GM19099 (cell line): ENCODE results near the gene PDZRN4.

Source experiments
- POLR2A ChIP-seq: IDR thresholded peaks from 3 replicates; pipeline ENCODE4 v1.6.1; 2011; ENCODE audit warnings: low read depth; ENCODE audit not compliant: insufficient read length; ENCODE audit errors: extremely low read depth

PDZRN4 gene

GRCh38 chr12:41365653-41366171 lies 177.6 kb downstream of the PDZRN4 start:
- no peak for TF ChIP-seq POLR2A

DNA sequence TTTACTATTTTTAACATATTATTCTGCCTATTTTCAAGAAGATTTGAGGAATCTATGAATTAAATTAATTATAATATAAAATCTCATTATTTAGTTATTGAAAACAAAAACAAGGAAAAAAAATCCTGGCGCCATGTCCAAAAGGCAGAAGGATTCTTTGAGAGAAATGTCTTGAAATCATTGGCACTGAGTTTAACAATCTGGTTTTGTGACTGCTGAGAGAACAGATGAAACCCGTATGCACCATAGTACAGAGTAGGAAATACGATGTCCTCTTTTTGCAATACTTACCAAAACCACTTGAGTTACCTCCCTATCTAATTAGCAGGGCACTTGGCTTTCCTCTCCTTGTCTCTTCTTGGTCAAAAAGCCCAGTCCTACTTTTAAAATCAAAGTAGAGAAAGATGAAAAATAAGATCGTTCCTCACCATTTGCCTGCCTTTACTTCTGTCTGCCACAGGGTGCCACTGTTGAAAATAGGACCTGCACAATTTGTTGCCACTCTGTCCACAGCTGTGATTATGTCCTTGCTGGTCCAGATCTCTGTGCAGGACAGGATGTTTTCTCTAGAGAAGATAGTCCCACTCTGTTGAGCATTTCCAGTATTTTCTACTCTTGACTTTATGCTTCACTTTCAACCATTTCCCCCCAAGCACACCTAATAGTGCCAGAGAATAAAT lies 179.7 kb downstream of the PDZRN4 start:
- no peak for TF ChIP-seq POLR2A

DNA sequence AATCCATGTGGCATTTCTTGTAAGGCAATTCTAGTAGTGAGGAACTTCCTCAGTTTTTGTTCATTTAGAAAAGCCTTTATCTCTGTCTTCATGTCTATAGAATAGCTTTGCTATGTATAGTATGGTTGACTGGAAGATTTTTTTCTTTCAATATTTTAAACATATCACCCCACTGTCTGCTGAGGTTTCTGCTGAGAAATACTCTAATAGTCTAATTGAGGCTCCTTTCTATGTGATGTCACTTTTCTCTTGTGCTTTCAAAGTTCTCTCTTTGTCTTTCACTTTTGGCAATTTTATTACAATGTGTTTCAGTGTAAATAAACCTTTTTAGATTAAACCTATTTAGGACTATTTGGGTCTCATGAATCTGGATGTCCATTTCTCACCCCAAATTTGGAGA lies 192.8 kb downstream of the PDZRN4 start:
- TF ChIP-seq POLR2A: no peak

- TF ChIP-seq POLR2A: no peak
These were observed 214.7 kb downstream of the PDZRN4 start for GRCh38 chr12:41402801-41403200.

DNA sequence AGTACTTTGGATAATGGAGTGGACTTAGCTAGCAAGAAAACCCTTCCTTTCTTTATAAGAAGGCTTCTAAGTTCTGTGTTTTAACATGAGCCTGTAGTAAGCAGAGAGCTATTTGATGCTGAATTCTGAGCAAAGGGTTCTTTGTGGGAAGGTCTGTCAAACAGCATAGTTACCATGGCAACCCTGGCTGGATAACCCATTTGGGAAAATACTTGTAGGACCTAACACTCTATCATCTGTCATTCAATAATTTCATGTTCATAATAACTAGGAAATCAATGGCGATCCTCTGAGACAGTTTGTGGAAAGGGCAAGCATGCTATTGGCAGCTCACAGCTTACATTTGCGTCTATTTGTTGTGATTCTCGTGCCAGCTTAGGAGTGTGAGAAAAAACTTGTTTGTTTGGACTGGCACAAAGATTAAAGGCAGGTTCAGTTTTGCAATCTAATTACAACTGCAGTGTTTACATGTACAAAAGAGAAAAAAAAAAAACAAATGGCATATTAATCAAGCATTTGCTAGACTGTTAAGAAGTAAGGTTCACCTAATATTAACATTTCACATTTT lies 219.2 kb downstream of the PDZRN4 start:
- no peak for TF ChIP-seq POLR2A

DNA sequence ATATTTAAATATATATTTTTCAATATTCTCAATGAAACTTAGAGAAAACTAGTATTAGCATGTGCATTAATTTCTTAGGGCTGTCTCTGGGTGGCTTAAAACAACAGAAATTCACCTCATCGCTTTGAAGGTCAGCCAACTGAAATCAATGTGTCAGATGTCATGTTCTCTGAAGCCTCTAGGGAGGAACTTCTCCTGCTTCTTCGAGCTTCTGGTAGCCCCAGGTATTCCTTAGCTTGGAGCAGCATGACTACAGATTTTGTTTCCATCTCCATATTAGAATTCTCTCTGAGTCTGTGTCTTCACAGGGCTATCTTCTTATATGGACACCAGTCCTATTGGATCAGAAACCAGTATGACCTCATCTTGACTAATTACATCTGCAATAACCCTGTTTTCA lies 221.5 kb downstream of the PDZRN4 start:
- no peak for TF ChIP-seq POLR2A

DNA sequence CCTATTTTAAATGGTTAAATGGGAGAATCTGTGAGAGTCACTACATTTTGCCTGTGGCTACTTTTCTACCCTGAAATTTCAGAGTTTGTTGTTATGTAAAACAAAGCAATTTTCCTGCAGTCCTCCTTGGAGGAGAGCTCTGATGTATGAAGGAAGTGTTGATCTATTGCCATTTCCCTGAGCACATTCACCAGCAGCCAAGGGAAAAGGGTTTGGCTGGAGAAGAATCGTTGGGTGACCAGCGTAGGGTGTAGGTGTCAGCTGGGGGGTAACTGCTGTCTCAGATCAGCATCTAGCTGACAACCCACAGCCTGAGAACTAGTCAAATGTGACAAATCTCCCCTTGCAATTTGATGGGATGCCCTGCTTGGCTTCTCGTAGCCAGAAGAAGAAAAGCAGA lies 230.5 kb downstream of the PDZRN4 start:
- TF ChIP-seq POLR2A: no peak

DNA sequence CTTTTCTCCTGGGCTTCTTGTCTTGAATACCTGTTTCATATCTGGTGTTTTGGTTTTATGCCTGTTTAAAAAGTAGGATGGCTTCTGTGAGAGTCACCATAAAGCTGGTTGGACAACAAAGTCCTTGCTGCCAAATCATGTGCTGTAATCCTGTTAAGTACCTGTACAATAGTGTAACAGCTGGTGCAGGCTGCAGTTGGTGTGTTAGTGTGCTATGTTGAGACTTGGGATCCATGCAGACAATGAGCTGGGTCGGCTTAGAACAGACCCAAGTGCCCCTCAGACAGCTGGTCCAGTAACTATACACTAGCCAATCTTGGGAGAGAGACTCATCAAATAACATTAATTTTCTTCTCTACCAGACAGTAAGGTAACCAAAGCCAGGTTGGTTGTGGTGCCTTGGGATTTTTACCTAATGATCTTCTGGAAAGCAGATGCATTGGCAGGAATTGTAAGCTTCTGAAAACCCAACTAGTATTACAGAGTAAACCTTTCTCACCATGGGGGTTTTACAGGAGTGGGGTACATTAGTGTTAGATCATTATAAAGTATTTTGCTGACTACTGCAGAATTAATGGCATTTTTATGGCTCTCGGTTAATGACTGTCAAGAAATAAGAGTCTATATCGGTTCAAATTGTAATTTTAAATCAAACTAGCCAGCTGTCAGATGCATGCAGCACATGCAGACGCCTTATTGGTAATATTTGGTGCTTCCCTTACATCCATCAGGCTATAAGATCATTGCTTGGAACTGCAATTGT lies 231.2 kb downstream of the PDZRN4 start:
- TF ChIP-seq POLR2A: no peak

- TF ChIP-seq POLR2A: no peak
These were observed 236.5 kb downstream of the PDZRN4 start for GRCh38 chr12:41424651-41425050.

DNA sequence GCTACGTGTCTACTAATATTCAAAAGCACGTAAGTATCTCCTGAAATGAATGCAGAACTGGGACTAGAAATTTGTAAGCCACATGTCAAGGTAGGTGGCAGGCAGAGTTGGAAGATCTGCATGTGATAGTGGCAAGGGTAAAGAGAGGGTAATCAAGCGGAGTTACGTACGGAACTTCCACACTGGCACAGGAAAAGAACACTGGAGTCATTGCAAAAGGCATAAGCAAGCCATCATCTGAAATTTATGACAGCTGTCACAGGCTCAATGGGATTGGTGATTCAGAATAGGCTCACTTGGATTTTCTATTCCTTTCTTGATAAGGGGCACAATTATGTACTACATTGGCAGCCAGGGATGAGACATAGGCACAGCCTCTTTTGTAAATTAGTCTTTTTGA lies 245.3 kb downstream of the PDZRN4 start:
- TF ChIP-seq POLR2A: no peak

DNA sequence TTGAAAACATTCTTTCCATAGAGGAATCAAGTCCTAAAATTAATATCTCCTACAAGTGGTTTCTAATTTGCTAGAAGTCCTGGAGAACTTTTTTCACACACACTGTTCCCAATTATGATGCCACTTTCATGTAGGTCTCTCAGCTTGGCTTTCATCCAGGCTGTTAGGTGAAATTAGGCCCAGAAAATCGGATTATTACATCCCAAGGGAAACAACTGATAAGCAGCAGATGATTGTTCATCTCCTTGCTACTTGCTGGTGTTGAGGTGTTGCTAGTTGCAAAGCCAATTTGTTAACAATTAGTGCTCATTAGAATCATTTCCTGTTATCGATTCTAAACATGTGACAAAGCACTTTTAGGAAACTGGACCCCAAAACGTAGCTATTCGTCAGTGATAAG lies 248.0 kb downstream of the PDZRN4 start:
- TF ChIP-seq POLR2A: no peak

GRCh38 chr12:41437563-41437962 lies 249.4 kb downstream of the PDZRN4 start:
- no peak for TF ChIP-seq POLR2A

- no peak for TF ChIP-seq POLR2A
These were observed 250.9 kb downstream of the PDZRN4 start for GRCh38 chr12:41438854-41439541.

DNA sequence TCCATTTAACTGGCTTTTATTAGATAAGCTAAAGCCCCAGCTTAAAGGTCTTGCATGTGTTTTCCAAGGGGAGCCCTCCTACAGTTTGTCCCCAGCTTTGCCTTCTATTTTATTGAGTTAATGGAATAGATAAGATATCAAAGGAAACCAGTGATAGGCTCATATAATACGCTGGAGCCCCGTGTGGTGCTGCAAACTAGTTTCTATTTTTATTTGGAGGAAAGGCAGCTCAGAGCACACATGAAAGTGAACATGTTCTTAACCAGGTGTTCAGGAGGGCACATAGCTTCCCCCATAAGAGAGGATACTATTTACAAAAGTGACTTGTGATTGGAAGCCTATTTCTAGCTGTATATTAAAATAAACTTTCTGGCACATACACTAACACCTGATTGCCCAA lies 251.7 kb downstream of the PDZRN4 start:
- no peak for TF ChIP-seq POLR2A

GRCh38 chr12:41441180-41441579 lies 253.1 kb downstream of the PDZRN4 start:
- no peak for TF ChIP-seq POLR2A
